Smooth muscle cell of the brain vasculature (primary cell): ENCODE measurements around the gene ABR.
"Not testable (repeated sequence)": the region's sequence is repeated elsewhere in the genome, so short reads cannot be mapped to it uniquely, and the experiment has no call there.

Source experiments
- DNase-seq: peaks from one replicate; pipeline ENCODE4 v3.0.0-alpha.2; 2012; ENCODE audit warnings: low read depth, low spot score

ABR gene

GRCh38 chr17:1173432-1174262 is 6.1 kb downstream of the ABR start:
- DNase-seq = no peak

- DNase-seq = no peak
Observed at GRCh38 chr17:1171953-1172352, 7.8 kb downstream of the ABR start.

- no peak for DNase-seq
Observed at GRCh38 chr17:1170739-1171138, 9.0 kb downstream of the ABR start.

GRCh38 chr17:1169929-1170312 is 9.9 kb downstream of the ABR start:
- no peak for DNase-seq

- no peak for DNase-seq
Observed at GRCh38 chr17:1169221-1169928, 10.4 kb downstream of the ABR start.

- DNase-seq = no peak
Observed at GRCh38 chr17:1168533-1169220, 11.1 kb downstream of the ABR start.

GRCh38 chr17:1166276-1166675 is 13.5 kb downstream of the ABR start:
- DNase-seq = no peak

- DNase-seq = no peak
Observed at GRCh38 chr17:1165836-1166235, 13.9 kb downstream of the ABR start.

GRCh38 chr17:1164935-1165556 is 14.7 kb downstream of the ABR start:
- no peak for DNase-seq

GRCh38 chr17:1162116-1162855 is 17.5 kb downstream of the ABR start:
- DNase-seq = no peak

GRCh38 chr17:1160591-1161390 is 19.0 kb downstream of the ABR start:
- DNase-seq = no peak

- DNase-seq = no peak
Observed at GRCh38 chr17:1159431-1160180, 20.2 kb downstream of the ABR start.

GRCh38 chr17:1158879-1159278 is 20.9 kb downstream of the ABR start:
- no peak for DNase-seq

GRCh38 chr17:1156864-1157263 is 22.9 kb downstream of the ABR start:
- no peak for DNase-seq

GRCh38 chr17:1154704-1155103 is 25.1 kb downstream of the ABR start:
- DNase-seq = no peak

- no peak for DNase-seq
Observed at GRCh38 chr17:1153795-1154546, 25.8 kb downstream of the ABR start.

- not testable (repeated sequence) for DNase-seq
Observed at GRCh38 chr17:1152582-1152981, 27.2 kb downstream of the ABR start.

GRCh38 chr17:1150863-1151600 is 28.7 kb downstream of the ABR start:
- DNase-seq = no peak
